ENCODE measurements around the gene HAT1.

- no peak for TF ChIP-seq CHD1 (IDR thresholded peaks at IDR 0.05; ENCODE audit: low read depth, low read length)
- no peak for TF ChIP-seq USF2 (IDR thresholded peaks at IDR 0.05; ENCODE audit: low read depth, low read length)
- no peak for TF ChIP-seq ELK1 (IDR thresholded peaks at IDR 0.05; ENCODE audit: borderline replicate concordance, low read depth, low read length)
- no peak for TF ChIP-seq MXI1 (IDR thresholded peaks at IDR 0.05; ENCODE audit: borderline replicate concordance, low read depth, low read length)
- TF ChIP-seq POLR2A (IDR thresholded peaks at IDR 0.05; ENCODE audit: low read depth, low read length): no peak
- no peak for TF ChIP-seq CTCF (conservative IDR thresholded peaks at IDR 0.05; ENCODE audit: low read depth, low read length)
- no peak for TF ChIP-seq FOS (IDR thresholded peaks at IDR 0.05; ENCODE audit: low read depth, low read length)
- no peak for TF ChIP-seq NFE2L2 (IDR thresholded peaks at IDR 0.05; ENCODE audit: low read depth, low read length)
- no peak for TF ChIP-seq RAD21 (IDR thresholded peaks at IDR 0.05; ENCODE audit: low read length)
- no peak for TF ChIP-seq CEBPB (IDR thresholded peaks at IDR 0.05; ENCODE audit: low read depth, low read length)
- TF ChIP-seq SMC3 (IDR thresholded peaks at IDR 0.05; ENCODE audit: low read depth, low read length): no peak
- TF ChIP-seq MAZ (IDR thresholded peaks at IDR 0.05; ENCODE audit: borderline replicate concordance, low read depth, low read length): no peak
- no peak for TF ChIP-seq RFX5 (IDR thresholded peaks at IDR 0.05; ENCODE audit: low read depth, low read length)
These were observed 38.3 kb downstream of the HAT1 start for GRCh38 chr2:171960570-171960969.

Data from IMR-90 (cell line).